Stimulated activated CD4-positive, alpha-beta T cell treated with anti-CD3 and anti-CD28 coated beads, TNF-alpha, amount 100 ng/mL, for 1 hour (primary cell): ENCODE data around the gene CCDC12.

Source experiments
- DNase-seq, 3 donors: peaks; one replicate each; pipeline ENCODE4 v3.0.0-alpha.2; 2020; ENCODE audit warnings: low read depth in 3 of 3, low spot score in 1 of 3

Gene CCDC12

DNA sequence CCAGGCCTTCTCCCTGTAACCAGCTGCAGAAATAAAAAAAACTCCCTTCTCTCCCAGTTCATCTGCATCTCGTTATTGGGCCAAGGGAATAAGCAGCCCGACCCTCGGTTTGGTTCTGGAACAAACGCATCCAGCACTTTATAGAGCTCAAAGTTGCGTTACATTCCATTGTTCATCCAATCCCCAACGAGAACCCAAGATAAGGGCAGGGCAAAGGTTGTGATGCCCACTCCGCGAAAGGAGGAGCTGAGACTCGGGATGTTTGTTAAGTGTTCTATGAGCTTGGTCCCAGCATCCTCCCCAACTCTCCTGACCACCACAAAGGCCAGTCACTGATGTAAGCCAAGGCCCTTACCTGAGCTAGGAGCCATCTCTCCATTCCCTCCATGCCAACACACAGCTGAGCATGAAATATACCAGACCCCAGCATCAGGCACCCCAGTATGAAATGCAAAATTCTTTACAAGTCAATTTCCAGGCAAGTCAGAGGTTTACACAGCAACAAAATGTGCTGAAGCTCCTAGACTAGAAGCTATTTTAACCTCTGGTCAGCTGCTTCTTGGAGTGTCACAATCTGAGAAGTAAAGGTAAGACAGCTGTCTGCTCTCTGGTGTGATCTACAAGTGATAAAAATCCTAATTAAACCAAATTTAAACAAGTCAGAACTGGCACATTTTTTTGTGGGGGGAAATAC, 17.9 kb downstream of the CCDC12 start:
- no peak for DNase-seq

DNA sequence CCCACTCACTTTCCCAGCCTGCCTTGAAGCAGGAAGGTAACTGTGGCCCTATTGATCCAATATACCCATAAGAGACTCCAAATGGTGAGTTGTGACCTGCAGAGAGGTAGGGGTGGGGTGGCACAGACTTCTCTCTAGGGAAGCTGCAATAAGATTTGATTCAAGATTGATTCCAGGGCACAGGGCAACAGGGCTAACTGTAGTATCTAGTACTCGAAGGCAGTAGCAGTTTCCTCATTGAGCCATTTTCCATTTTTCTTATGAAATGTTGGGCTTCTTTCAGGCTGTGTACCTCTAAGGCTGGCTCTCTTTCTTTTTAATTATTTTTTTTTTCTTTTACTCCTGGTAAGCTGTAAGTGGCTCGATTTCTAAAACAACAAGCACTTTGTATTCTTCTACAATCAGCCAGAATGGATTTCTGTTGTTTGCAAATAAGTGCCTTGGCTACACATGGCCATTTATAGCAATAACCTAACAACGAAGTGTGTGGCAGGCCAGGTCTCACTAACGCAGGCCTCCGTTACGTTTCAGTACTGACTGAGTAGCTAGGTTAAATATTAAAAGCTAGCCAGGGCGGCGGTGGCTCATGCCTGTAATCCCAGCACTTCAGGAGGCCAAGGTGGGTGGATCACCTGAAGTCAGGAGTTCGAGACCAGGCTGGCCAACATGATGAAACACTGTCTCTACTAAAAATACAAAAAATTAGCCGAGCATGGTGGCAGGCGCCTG, 19.3 kb downstream of the CCDC12 start:
- no peak for DNase-seq

DNA sequence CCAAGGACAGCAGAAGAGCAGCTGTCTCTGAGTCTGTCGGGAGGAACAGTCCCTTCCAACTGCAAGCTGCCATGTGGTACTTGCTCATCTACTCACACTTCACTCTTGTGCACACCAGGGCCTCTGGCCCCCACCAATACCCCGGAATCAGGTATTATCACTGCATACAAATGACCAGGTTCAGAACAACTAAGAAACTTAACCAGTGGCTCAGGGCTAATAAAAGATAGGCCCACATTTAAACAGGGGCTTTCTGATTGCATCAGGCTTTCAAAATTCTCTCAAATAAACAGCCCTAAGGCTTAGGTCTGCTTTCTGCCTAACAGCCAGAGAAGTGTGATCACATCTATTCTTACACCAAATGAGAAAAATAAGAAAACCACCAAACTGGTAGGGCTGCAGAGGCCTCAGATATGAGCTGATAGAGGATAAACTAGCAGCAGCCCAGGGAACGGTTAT, 20.7 kb downstream of the CCDC12 start:
- no peak for DNase-seq

DNA sequence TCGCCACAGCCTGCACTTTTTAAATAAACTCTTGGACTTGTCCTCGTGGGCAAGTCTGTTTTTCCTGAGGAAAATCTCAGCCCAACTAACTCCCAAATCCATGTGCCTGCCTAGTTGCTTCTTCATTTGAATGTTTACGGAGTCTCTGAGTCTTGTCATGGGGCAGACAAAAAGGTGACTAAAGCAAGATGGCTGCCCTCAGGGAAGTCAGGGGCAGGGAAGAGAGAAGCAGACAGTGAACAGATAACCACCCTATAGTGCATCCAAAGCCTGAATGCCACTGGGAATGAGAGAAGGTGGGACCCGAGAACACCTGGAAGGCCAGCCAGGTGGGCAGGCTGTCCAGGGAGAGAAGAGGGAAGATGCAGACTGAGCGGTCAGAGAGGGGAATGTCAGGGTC, 21.4 kb downstream of the CCDC12 start:
- no peak for DNase-seq

DNA sequence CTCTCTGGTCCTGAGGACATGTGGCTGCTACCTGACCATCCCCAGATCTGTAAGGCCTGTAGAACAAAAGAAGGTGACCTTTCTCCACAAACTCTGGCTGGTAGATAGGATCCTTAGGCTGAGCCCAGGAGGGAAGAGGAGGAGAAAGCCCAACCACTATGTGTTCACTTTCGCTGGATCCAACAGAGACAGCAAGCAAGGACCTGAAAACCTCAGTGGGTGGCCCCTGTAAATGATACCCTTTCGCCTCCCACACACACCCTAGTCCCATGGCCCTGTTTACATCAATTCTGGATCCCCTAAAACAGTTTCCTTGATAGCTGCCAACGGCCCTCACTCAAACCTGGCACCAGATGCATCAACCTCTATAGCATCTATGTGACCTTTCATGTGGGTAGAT, 22.4 kb downstream of the CCDC12 start:
- no peak for DNase-seq

DNA sequence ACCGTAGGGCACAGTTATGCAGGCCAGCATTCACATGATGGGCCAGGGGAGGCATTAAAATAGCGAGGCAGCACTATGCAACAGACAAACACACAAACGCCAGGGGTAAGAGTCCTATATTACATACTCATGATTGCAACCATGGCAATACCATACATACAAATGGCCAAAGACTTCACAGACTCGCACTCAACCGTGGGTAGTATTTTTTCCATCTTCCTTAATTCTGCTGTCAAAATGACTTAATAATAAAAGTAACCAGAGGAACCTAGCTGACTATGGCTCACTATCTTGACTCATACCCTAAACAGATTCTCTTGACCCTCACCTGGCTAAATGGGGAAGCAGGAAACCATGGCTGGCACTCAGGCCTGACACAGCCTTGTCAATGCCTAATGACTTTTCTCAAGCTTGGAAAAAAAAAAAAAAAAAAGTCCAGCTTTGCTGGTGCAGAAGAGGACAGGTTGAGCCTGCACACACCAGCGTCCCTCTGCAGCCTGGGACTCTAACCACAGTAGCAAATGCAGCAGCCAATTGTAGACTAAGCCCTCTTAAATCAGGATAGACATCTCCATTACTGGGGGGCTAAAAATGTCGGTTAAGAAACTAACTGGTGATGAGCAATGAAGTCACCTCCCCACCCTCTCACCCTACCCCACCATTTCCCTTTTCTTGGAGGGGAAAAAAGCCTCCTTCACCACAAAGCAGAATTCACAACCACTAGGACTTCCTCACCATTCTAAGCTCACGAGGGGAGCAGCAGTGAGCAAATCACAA, 23.1 kb downstream of the CCDC12 start:
- DNase-seq: no peak

DNA sequence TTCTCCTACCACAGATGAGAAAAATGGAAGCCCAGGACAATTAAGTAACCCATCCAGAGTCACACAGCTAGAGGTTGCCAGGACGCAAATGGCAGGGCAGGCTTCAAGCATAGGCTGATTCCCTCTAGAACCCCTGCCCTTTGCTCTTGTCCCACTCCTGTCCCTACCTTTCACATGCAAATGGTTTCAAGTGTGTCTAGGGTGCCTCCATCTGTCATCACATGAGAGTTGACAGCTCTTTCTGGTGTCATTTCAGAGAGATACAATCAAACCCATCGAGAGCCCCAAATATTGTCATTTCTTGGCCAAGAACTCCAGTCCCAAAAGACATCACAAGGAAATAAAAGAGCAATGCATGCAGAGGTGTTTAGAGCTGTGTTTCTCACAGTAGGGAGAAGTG, 23.7 kb downstream of the CCDC12 start:
- no peak for DNase-seq

DNA sequence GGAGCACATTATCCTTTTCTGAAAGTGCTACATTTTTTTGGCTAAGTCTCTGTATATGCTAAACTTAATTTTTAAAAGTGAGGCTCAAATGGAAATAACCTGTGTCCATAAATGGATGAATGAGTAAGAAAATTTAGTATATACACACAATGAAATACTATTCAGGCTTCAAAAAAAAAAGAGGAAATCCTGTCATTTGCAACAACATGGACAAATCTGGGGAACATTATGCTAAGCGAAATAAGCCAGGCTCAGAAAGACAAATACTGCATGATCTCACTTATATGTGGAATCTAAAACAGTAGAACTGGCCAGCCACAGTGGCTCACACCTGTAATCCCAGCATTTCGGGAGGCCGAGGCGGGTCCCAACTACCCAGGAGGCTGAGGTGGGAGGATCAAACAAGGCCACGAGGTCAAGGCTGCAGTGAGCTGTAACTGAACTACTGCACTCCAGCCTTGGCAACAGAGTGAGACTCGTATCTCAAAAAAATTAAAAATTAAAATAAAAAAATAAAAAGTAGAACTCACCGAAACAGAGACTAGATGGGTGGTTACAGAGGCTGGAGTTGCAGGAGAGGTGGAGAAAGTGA, 25.8 kb downstream of the CCDC12 start:
- DNase-seq: no peak

DNA sequence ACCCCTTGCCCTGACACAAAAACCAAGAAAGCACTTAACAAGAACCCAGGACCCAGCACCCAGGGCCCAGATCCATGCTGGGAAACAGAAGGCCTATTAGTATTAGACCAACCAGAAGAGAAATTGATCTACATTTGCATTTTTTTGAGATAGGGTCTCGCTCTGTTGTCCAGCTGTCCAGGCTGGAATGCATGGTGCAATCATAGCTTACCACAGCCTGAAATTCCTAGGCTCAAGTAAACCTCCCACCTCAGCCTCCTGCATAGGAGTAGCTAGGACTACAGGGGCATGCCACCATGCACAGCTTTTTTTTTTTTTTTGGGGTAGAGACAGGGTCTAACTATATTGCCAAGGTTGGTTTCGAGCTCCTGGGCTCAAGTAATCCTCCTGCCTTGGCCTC, 26.4 kb downstream of the CCDC12 start:
- DNase-seq: no peak

DNA sequence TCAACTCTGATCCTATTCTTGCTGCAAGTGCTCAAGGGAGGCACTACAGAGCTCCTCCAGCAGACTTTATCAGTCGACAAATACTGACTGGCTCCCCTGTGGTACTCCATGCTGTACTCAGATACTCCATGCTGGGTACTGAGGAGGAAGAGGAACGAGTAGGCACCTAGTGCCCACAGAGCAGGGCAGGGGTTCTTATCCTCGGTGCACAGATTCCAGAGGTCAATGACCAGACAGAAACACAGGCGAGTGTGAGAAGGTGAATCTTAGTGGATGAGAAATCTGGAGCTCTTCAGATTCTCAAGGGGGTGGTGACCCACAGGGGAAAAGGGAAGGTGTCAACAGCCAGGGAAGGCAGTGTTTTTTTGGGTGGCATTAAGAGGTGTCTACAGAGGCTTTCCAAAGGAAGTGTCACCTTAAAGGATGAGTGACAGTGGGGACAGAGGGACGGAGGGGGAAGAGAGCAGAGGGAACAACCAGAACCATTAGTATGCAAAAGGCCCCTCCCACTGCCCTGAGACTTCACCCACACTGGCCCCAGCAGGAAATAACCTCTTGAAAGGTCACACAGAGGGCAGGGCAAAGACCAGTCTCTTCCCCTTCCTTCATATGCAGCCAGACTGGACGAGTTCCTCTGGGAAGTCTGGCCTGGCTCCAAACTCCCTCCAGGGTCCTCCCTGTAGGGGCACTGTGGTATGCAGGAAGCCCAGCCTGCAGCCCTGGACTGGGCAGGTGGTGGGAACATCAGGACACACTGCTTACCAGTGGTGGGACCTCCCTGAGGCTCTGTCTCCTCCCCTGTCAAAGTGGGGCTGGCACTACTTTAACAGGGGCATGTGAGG, 27.5 kb downstream of the CCDC12 start:
- no peak for DNase-seq

DNA sequence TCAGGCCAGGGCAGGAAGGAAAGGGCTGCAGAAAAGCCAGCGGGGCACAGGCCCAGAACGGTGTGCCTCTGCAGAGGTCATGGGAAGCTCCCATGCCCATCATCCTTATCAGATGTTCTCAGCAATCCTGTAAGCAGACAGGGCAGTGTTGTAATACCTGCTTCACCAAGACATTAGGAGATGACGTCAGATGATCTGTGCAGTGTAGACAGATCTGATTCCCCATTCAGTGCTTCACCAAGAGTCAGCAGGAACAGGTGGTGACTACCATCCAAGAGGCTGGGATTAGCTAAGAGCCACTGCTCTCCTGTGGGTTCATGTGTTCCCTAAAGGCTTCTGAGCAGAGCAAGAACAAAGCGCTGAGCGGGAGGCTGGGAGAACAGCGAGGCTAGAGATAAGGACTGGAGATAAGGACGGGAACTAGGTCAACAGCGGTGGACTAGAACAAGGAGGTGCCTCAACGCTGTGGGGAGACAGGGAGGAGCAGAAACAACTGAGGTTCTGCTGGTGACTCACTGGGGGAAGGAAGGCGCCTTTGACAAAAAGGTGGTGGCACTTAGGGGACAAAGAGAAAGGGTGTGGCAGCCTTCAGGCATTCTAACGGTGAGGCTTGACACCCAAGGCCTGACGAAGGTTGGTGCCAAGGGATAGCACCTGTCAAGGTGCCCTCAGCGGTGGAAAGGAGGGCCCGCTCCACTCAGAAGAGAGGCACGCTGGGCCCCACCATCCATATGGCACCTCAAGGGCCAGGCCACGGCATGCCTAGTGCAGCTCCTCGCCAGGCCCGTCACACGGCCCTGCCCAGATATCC, 28.4 kb downstream of the CCDC12 start:
- DNase-seq: peak in 2 of 3 donors; percentile 48 to 62

DNA sequence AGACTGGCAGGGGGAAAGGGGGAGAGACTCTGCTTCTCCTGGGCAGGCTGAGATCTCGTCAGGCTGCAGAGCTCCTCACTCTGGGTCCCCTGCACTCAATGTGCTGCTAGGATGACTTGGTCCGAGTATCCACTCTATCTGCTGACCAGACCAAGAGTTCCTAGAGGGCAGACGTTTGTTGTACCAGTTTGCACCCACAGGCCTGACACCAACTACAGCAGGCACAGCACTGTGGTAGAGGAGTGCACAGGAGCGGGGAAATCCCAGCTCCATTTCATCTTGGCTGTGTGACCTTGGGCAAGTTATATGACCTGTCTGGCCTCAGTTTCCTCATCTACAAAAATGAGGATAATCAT, 29.0 kb downstream of the CCDC12 start:
- DNase-seq: no peak

DNA sequence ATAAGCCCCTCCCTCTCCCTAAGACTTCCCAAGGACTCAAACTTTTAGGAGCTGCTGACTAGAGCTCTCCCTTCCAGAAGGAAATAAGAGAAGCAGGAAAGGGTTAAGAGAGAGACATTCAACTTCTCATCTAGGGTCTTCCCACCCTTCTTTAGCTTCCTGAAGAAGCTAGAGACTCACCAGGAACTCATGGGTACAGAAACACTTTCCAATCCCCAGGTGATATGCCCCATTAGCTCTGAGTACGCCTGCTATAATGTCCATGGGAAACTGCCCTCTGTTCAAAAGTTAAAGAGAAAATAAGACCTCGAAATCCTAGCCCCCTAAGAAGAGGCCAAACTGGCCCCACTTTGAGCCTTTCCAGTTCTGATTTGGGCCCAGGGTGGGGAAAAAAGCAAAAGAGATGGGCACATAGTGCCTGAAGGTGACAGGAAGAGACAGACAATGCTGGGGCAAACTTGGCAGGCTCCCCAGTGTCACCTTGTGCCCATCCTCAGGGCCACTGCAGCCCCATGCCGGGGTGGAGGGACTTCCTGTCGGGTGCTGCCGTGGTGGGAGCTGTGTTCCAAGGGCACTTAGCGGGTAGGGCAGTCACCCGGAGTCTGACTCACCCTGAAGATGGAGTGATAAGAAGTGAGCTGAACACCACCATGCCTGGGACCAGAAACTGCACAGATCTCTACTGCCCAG, 29.5 kb downstream of the CCDC12 start:
- DNase-seq: peak; percentile 12 to 69 (median 39)

DNA sequence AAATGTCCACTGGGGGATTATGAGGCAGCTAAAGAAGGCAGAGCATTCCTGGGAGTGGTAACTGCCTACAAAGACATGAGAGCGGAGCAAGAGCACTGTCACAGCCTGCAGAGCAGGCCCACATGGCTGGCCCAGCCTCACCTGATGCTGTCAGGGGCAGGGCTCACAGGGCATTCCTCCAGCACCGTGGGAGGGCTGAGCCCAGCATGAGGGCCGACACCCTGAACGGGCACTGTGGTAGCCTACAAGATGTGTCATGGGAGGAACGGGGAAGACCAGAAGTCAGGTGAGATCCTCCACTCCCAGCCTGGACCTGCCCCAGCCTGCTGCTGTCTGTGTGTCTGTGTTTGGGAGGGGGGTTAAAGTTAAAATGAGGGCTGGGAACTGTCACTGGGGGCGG, 30.1 kb downstream of the CCDC12 start:
- DNase-seq: no peak

DNA sequence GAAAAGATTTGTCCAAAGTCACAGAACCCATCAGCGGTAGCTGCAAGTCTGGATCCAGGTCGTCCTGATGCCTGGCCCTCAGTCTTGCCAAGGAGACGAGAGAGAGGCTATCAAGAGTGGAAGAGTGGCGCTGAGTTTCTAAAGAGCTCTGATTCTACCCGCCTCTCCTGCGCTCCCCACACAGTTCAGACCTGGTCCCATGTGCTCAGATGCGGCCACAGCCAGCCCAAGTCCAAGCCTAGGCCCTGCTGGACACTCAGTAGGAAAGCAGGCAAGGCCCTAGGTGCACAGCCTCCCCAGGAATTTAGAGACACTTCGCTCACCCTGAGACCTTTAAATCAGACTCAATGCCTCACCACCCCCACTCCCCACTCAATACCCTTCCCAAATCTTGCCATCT, 32.4 kb downstream of the CCDC12 start:
- DNase-seq: no peak

DNA sequence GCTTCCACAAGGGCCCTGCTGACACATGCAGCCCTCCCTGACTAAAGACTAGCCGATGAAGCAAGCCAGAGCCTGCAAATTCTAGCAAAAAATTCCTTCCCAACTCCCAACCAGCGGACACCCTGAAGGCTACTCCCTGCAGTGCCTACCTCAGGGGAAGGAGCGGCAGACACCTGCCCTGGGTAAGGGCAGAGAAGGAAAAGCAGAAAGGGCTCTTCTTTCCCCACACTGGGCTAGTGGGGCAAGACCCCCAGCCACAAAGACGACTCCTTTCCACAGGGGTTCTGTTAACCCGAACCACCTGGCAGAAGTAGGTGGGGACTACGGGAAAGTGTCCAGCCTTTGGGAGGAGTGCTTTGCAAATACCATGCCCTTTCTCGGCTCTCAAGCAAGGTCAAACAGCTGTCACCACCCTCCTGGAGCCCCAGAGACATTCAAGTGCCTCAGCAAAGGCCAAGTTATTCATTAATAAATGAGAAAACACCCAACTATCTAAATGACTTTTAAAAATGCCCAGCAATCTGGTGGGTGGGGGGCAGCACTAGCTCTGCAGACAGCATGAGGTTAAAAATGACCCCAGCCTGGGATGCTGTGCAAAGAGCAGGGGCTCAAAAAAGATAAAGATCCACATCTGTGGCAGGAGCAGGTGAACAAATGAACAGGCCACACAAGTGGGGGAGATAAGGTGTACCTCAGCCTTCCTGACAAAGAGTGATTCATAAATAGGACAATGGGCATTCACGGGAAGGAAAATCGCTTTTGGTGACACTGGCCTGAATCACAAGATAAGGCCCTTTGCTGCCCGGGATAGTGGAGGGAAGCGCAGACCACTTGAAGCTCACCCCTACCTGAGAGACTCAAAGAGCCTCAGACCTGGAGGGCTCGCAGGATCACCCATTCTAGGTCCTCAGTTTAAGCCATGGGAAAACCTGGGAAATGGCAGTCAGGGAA, 33.0 kb downstream of the CCDC12 start:
- no peak for DNase-seq

DNA sequence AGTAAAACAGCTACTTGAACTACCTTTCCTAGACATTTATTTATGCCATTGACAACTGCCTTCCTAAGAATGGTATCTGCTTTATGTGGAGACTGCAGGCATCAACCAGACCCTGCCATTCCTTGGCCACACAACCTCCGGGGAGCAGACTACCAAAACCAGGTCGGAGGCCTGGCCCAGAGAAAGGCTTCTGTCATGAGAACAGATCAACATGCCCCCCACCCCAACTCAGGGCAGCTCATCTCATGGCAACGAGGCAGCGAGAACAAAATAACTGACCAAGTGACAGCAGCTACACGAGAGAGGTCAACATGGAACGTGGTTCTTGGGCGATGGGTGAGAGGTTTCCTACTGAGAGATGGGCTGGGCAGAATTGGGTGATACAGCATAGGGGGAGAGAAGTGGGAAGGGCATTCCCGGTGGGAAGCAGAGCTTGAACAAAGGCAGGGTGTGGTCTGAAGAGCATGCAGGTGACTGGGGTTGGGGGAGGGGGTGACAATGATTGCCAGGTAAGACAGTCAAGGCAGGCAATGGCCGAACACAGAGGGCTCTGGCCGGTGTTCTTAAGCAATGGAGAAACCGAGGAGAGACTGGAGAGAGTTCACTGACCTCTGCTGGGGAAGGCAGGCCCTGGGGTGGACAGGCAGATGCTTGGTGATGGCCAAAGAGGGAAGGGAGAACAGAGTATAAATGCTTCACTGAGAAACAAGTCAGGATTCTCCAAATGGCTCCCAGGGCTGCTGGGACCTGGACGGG, 33.9 kb downstream of the CCDC12 start:
- no peak for DNase-seq

DNA sequence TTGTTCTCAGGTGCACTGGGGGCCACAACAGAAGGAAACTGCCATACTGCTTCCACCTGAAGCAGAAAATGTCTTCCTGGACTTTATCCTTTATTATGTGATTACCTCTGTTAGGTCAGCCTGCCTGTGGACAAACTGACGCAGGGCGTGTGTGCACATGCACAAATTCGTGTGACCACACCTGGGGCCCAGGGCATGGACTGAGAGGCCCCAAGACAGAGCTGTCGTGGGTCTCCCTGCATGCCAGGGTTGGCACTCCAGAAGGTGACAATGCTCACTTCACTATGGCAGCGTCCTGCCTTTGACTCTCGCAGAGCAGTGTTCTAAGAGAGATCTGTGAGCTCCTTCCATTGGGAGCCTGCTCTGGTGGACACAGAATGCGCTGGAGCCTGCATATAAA, 34.5 kb downstream of the CCDC12 start:
- no peak for DNase-seq
